Right ventricle myocardium inferior (tissue), 1 donor: ENCODE results near the gene SLCO1B1. TPM values are rescaled to one million over a fixed set of nuclear protein-coding genes. Genes with fewer than 3 reads are reported as not detected.
"Not testable (repeated sequence)": the region's sequence is repeated elsewhere in the genome, so short reads cannot be mapped to it uniquely, and the experiment has no call there.

ENCODE experiments used
- ATAC-seq: fragments of 200-7000 bp; cut with Tn5 transposase; one replicate; pipeline ENCODE4 v1.9.1; 2020; ENCODE audit warnings: mild to moderate bottlenecking, moderate library complexity
- DNase-seq: peaks from one replicate; pipeline ENCODE4 v3.0.0; 2021; ENCODE audit errors: missing footprints
- intact Hi-C: fragments of 100-400 bp; cut with DNase I; formaldehyde crosslinking; loops from one replicate; pipeline ENCODE4 v1.11.0; 2022
- total RNA-seq: library from RNA; stranded (reverse); fragmentation: NEBNext Ultra II Directional; extraction: Animal tissue kit (Norgen Biotek cat#: 25700); gene quantifications from one replicate; pipeline ENCODE4 v1.2.1, GENCODE V29; 2021
- donor health status: DM: no; HTN: yes; CAD: no; lungs with severe emphysema.

The SLCO1B1 gene
- total RNA-seq, 1 donor from 2014 or later = not detected

DNA sequence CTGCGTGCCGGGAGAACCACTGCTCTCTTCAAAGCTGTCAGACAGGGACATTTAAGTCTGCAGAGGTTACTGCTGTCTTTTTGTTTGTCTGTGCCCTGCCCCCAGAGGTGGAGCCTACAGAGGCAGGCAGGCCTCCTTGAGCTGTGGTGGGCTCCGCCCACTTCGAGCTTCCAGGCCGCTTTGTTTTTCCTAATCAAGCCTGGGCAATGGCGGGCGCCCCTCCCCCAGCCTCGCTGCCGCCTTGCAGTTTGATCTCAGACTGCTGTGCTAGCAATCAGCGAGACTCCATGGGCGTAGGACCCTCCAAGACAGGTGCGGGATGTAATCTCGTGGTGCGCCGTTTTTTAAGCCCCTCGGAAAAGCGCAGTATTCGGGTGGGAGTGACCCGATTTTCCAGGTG lies 83.4 kb downstream of the SLCO1B1 start:
- intact Hi-C loops, DNase-seq, ATAC-seq: not testable (repeated sequence)

DNA sequence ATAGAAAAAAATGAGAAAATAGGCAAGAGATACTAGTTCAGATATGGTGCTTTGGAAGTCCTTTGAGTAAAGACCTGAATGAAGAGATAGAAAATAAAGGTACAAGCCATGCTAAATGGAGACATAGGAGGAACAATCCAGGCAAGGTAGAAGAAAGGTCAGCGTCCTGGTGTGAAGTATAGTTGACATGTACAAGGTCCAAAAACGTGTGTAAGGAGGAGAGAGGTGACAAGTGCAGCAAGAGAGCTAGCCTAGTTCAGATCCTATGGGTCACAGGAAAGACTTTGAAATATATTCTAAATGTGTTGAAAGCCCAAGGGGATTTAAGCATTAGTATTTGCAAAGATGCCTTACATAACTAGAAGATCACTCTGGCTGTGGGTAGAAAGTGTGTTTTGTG lies 88.2 kb downstream of the SLCO1B1 start:
- ATAC-seq = no peak
- intact Hi-C loops = no loop called here
- DNase-seq = no peak

DNA sequence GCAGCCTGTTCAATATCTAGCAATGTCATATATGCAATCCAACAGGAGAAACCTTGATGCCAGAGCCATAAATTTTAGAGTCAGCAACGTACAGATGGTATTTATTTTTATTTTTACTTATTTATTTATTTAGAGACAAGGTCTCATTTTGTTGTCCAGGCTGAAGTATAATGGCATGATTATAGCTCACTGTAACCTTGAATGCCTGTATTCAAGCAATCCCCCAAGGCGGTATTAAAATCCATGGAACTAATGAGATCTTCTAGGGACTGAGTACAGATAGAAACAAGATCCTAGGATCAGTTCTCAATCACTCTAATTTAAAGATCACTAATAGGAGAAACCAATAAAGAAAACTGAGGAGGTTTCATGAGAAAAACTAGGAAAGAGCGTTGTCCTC lies 89.3 kb downstream of the SLCO1B1 start:
- no peak for DNase-seq
- intact Hi-C loops = no loop called here
- ATAC-seq = no peak

DNA sequence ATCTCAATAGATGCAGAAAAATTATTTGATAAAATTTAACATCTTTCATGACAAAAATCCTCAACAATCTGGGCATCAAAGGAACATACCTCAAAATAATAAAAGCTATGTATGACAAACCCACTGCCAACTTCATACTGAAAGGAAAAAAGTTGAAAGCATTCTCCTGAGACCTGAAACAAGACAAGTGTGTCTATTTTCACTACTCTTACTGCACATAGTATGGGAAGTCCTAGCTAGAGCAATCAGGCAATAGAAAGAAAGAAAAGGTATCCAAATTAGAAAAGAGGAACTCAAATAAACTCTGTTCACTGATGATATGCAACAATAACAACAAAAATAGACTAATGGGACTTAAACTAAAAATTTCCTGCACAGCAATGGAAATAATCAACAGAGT lies 90.1 kb downstream of the SLCO1B1 start:
- intact Hi-C loops = no loop called here
- DNase-seq (no peak), ATAC-seq (no peak)

DNA sequence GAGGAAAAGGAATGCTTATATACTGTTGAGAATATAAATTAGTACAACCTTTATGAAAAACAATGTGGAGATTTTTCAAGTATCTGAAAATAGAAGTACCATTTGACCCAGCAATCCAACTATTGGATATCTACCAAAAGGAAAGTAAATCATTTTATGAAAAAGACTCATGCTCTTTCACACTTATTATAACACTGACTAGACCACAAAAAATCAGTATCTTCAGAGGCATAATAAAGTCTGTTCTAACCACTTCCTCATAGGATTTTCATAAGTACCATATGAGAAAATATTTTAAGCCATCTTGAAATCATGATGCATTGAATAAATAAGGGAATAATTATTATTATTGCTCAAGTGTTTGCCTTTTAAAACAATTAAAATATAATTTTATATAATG lies 90.8 kb downstream of the SLCO1B1 start:
- DNase-seq (no peak), ATAC-seq (no peak)
- intact Hi-C loops = no loop called here

DNA sequence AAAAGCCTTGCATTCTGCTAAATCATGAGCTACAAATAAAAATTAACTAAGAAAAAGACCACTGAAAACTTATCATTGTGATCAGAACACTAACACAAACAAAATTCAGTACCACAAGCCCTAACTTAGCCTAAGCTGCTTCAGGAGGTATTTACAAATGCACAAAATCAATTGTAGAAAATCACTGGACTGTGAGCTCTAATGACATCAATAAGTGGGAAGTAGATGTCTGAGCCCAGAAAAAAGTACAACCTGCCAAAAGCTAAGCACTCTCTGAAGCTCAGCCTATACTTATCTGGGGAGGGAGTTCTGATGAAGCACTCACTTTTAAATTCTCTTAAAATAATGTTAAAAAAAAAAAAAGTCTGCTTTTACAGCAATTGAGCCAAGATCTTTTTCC lies 92.9 kb downstream of the SLCO1B1 start:
- DNase-seq (no peak), ATAC-seq (no peak)
- intact Hi-C loops = no loop called here

DNA sequence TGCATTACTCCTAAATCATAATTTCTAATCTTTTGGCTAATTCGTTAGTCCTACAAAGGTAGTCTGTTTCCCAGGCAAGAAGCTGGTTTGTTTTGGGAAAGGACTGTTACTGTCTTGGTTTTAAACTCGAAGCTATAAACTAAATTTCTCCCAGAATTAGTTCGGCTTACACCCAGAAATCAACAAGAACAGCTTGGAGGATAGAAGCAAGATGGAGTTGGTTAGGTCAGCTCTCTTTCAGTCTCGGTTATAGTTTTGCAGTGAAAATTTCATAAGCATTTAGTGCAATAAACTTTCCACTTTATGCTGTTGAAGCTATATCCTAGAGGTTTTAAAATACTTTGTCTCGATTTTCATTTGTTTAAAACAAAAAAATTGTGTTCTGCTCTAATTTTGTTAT lies 103.4 kb downstream of the SLCO1B1 start:
- no peak for ATAC-seq
- intact Hi-C loops = no loop called here
- DNase-seq = no peak

DNA sequence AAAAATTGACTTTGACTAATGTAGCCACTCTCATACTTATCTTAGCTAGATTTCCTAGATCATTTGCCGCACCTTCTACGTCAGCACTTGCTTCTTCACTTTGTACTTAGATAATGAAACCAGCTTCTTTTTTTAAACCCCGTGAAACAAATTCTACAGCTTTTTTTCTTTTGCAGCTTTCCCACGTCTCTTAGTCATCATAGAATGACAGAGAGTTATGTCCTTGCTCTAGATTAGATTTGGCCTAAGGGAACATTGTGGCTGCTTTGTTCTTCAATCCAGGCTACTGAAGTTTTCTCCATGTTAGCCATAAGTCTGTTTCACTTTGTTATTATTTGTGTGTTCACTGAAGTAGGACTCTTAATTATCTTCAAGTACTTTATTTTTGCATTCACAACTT lies 108.9 kb downstream of the SLCO1B1 start:
- no peak for DNase-seq
- no peak for ATAC-seq
- intact Hi-C loops = no loop called here

DNA sequence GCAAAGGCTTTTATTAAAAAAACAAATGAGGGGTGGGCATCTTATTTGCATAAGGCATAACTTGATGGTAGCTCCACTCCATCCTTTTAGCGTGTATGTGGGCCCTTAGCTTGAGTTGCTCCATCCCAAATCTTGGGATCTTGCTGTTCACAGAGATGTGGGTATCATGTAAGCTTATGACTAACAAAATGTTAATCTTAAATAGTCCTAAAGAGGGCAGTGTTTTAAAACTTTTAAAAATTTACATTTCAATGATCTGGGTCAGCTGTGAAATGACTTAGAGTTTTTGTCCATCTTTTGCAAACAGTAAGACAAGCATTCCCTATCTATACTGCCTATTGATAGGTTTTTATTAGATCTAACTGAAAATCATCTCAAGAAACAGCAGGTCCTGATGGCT lies 117.7 kb downstream of the SLCO1B1 start:
- intact Hi-C loops = no loop called here
- ATAC-seq = no peak

DNA sequence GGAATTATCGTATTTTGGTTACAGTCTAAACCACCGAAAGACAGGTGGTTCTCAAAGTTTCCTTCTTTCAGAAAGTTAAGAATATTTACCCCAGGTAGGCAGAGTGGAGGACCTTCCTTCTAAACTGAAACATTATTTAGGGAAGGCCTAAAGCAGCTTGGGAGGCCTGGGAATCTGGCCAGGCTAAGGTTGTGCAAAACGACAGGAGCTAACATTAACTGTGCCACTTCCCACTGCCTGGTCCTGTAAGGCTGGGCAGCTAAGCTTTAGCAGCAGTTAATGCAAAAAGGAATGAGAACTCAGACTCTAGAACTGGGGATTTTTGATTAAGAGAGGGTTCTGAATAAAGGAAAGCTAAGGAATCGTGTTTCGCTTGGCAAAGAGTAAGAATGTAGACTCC lies 121.1 kb downstream of the SLCO1B1 start:
- DNase-seq (no peak), ATAC-seq (no peak)
- intact Hi-C loops = no loop called here

More for the DNA sequence above, 117.7 kb downstream of the SLCO1B1 start:
- DNase-seq = no peak

DNA sequence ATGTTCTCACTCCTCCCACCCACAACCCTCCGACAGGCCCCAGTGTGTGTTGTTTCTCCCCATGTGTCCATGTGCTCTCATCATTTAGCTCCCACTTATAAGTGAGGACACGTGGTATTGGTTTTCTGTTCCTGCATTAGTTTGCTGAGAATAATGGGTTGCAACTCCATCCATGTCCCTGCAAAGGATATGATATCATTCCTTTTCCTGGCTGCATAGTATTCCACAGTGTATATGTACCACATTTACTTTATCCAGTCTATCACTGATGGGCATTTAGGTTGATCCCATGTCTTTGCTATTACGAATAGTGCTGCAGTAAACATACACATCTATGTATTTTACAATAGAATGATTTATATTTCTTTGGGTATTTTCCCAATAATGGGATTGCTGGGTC lies 126.2 kb downstream of the SLCO1B1 start:
- no peak for DNase-seq
- no peak for ATAC-seq
- intact Hi-C loops = no loop called here

DNA sequence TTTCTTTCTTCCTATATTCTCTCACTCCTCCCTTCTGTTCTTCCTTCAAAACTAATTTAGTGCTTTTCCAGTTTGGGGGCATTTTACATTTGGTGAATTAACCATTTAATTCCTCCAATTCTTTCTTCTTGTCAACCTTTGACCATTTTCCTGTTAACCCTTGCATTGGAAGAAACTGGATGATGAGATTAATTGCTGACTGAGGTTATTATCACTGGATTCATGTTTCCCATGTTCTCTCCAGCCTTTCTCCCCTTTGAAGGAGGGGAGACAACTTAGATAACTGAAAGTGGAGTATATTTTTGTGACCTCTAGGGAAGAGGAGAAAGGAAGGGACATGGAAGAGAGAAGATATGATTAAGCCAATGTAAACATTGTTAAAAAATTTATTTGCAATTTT lies 133.2 kb downstream of the SLCO1B1 start:
- ATAC-seq = no peak
- intact Hi-C loops = no loop called here

DNA sequence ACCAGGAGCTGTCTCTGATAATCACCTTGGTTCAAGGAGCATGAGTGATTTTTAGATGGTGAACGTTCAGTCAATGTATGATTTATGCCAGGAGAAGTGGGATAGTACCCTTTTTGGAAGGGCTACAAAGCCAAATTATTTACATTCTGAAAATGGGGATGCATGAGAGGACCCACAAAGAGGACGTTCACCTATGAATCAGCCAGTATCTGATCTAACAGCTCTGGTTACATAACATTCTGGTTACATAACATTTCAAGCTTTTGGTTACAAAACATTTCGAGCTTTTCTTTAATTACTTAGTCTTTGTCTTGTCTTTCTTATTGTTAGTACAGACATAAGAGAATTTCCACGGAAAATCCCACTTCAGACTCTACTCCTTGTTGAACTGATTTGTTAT lies 134.9 kb downstream of the SLCO1B1 start:
- intact Hi-C loops = no loop called here
- DNase-seq = no peak
- no peak for ATAC-seq

More for the DNA sequence above, 133.2 kb downstream of the SLCO1B1 start:
- DNase-seq = no peak

DNA sequence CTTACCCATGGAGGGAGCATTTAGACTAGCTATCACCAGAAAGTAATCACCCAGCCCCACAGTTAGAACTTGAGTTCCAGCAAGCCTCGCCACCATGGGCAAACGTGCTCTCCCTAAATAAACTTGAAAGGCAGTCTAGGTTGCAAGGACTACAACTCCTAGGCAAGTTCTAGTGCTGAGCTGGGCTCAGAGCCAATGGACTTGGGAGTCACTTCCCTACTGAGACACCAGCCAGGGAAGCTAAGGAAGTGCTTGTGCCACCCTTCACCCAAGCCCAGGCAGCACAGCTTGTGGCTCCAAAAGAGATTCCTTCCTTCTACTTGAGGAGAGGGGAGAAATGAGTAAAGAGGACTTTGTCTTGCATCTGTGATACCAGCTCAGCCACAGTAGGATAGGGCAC lies 145.8 kb downstream of the SLCO1B1 start:
- no peak for ATAC-seq
- no peak for DNase-seq
- intact Hi-C loops = no loop called here

Other genes starting within 250 kb of the SLCO1B1 start
- not detected for gene SLCO1A2, start 203.7 kb downstream of the SLCO1B1 start, total RNA-seq
- gene IAPP, start 241.7 kb downstream of the SLCO1B1 start, total RNA-seq = not detected